ENCODE results near the gene PINLYP. TPM values are rescaled to one million over a fixed set of nuclear protein-coding genes. Genes with fewer than 3 reads are reported as not detected.
"Not testable (repeated sequence)": the region's sequence is repeated elsewhere in the genome, so short reads cannot be mapped to it uniquely, and the experiment has no call there.

PINLYP gene
- total RNA-seq, 1 donor from 2014 or later = 1.0 TPM

GRCh38 chr19:43545981-43546380 lies 29.6 kb upstream of the PINLYP start:
- Histone ChIP-seq H3K27me3 (ENCODE audit: low read depth) (no peaks in the 10 kb centered on the region), H3K4me3 (no peak overlapping the region), H3K4me1 (no peaks in the 10 kb centered on the region), H3K9me3 (replicated peaks) (no peaks in the 10 kb centered on the region), H3K36me3 (peaks cover 65% of the 10 kb centered on the region), H3K27ac (replicated peaks) (no peak overlapping the region)
- no peak for TF ChIP-seq CTCF (IDR thresholded peaks at IDR 0.05; ENCODE audit: borderline replicate concordance)
- no peak for DNase-seq
- intact Hi-C loops (cut with micrococcal nuclease) = no loop called here

- no peaks in the 10 kb centered on the region for H3K27me3 ChIP-seq (ENCODE audit: low read depth)
- peaks cover 66% of the 10 kb centered on the region for H3K36me3 ChIP-seq
- no peaks in the 10 kb centered on the region for H3K4me1 ChIP-seq
- DNase-seq = no peak
- no peaks in the 10 kb centered on the region for H3K9me3 ChIP-seq (replicated peaks)
- no peak overlapping the region for H3K27ac ChIP-seq (replicated peaks)
- no peak for TF ChIP-seq CTCF (IDR thresholded peaks at IDR 0.05; ENCODE audit: borderline replicate concordance)
- intact Hi-C loops (cut with micrococcal nuclease) = no loop called here
- no peak overlapping the region for H3K4me3 ChIP-seq
Observed at GRCh38 chr19:43546581-43546980, 29.0 kb upstream of the PINLYP start.

- intact Hi-C loops (cut with micrococcal nuclease); H3K9me3 ChIP-seq (replicated peaks); H3K4me3 ChIP-seq; H3K27me3 ChIP-seq (ENCODE audit: low read depth); DNase-seq; H3K4me1 ChIP-seq; H3K27ac ChIP-seq (replicated peaks): not testable (repeated sequence)
- peaks cover 63% of the 10 kb centered on the region for H3K36me3 ChIP-seq
Observed at GRCh38 chr19:43547926-43548325, 27.7 kb upstream of the PINLYP start.

- Histone ChIP-seq H3K9me3 (replicated peaks) (no peaks in the 10 kb centered on the region), H3K4me3 (no peak overlapping the region), H3K27me3 (ENCODE audit: low read depth) (no peaks in the 10 kb centered on the region), H3K4me1 (no peaks in the 10 kb centered on the region), H3K36me3 (peaks cover 65% of the 10 kb centered on the region), H3K27ac (replicated peaks) (no peak overlapping the region)
- no peak for TF ChIP-seq CTCF (IDR thresholded peaks at IDR 0.05; ENCODE audit: borderline replicate concordance)
- no peak for DNase-seq
- intact Hi-C loops (cut with micrococcal nuclease) = no loop called here
Observed at GRCh38 chr19:43548706-43549105, 26.9 kb upstream of the PINLYP start.

- Histone ChIP-seq H3K27me3 (ENCODE audit: low read depth) (no peaks in the 10 kb centered on the region), H3K9me3 (replicated peaks) (no peaks in the 10 kb centered on the region), H3K36me3 (peaks cover 62% of the 10 kb centered on the region), H3K4me1 (no peaks in the 10 kb centered on the region), H3K27ac (replicated peaks) (no peak overlapping the region), H3K4me3 (no peak overlapping the region)
- TF ChIP-seq CTCF (IDR thresholded peaks at IDR 0.05; ENCODE audit: borderline replicate concordance) = no peak
- intact Hi-C loops (cut with micrococcal nuclease) = no loop called here
- no peak for DNase-seq
Observed at GRCh38 chr19:43551399-43552197, 24.0 kb upstream of the PINLYP start.

GRCh38 chr19:43552198-43552450 lies 23.5 kb upstream of the PINLYP start:
- TF ChIP-seq CTCF (IDR thresholded peaks at IDR 0.05; ENCODE audit: borderline replicate concordance) = no peak
- intact Hi-C loops (cut with micrococcal nuclease) = no loop called here
- DNase-seq = no peak
- H3K9me3 ChIP-seq (replicated peaks) = no peaks in the 10 kb centered on the region
- H3K36me3 ChIP-seq = peaks cover 62% of the 10 kb centered on the region
- no peak overlapping the region for H3K4me3 ChIP-seq
- no peaks in the 10 kb centered on the region for H3K27me3 ChIP-seq (ENCODE audit: low read depth)
- no peaks in the 10 kb centered on the region for H3K4me1 ChIP-seq
- H3K27ac ChIP-seq (replicated peaks) = no peak overlapping the region
